WTC11 (cell line): ENCODE measurements around the gene SCD5. TPM values are rescaled to one million over a fixed set of nuclear protein-coding genes. Genes with fewer than 3 reads are reported as not detected.

Source experiments
- ATAC-seq: fragments of 200-7000 bp; cut with Tn5 transposase; 2 replicates; pipeline ENCODE4 v1.10.0; 2021; ENCODE audit warnings: mild to moderate bottlenecking, moderate library complexity
- CTCF ChIA-PET: fragments of 300-600 bp; sonication (Branson Sonifier 250); formaldehyde crosslinking; loops from one replicate; lab custom pipeline; 2021; ENCODE audit warnings: antibody characterized with exemption; lab: Charles Lee
- POLR2A ChIA-PET: fragments of 350-600 bp; sonication (Branson Sonifier 250); formaldehyde crosslinking; loops from one replicate; lab custom pipeline; 2021; ENCODE audit warnings: antibody characterized with exemption; lab: Charles Lee
- DNase-seq: peaks from one replicate; pipeline ENCODE4 v3.0.0; 2021; ENCODE audit warnings: low spot score
- H3K27ac Mint-ChIP-seq: 2 replicates; pipeline ENCODE4 v1.8.0; 2021; ENCODE audit warnings: mixed read lengths
- H3K27me3 Mint-ChIP-seq: 2 replicates; pipeline ENCODE4 v1.8.0; 2021; ENCODE audit warnings: low read depth, mild to moderate bottlenecking, moderate library complexity, mixed read lengths
- H3K36me3 Mint-ChIP-seq: 2 replicates; pipeline ENCODE4 v1.8.0; 2021; ENCODE audit warnings: mixed read lengths
- H3K4me1 Mint-ChIP-seq: 2 replicates; pipeline ENCODE4 v1.8.0; 2022; ENCODE audit warnings: mixed read lengths
- H3K4me3 Mint-ChIP-seq: 2 replicates; pipeline ENCODE4 v1.8.0; 2021; ENCODE audit warnings: mild to moderate bottlenecking, moderate library complexity, mixed read lengths
- H3K9me3 Mint-ChIP-seq: 2 replicates; pipeline ENCODE4 v1.8.0; 2021; ENCODE audit warnings: mixed read lengths
- AR ChIP-seq: fragments of 250-450 bp; sonication (Bioruptor Pico); IDR thresholded peaks from 2 replicates; pipeline ENCODE4 v1.9.0; 2021; ENCODE audit warnings: mild to moderate bottlenecking
- CREB1 ChIP-seq: sonication (generic); formaldehyde crosslinking; IDR thresholded peaks from 2 replicates; pipeline ENCODE4 v1.8.0; 2023; ENCODE audit warnings: mild to moderate bottlenecking, missing genetic modification reagents
- CREM ChIP-seq: sonication (generic); formaldehyde crosslinking; IDR thresholded peaks from 2 replicates; pipeline ENCODE4 v1.8.1; 2022; ENCODE audit warnings: mild to moderate bottlenecking, missing genetic modification reagents, moderate library complexity
- CTCF ChIP-seq: fragments of 200-600 bp; IDR thresholded peaks from 2 replicates; pipeline ENCODE4 v1.8.0; 2022; ENCODE audit warnings: antibody characterized with exemption
- FOXP1 ChIP-seq: sonication (generic); formaldehyde crosslinking; IDR thresholded peaks from 2 replicates; pipeline ENCODE4 v1.8.0; 2022; ENCODE audit warnings: missing genetic modification reagents, mild to moderate bottlenecking, moderate library complexity, borderline replicate concordance
- IRF1 ChIP-seq: sonication (generic); formaldehyde crosslinking; IDR thresholded peaks from 2 replicates; pipeline ENCODE4 v1.8.0; 2023; ENCODE audit warnings: missing genetic modification reagents
- JAZF1 ChIP-seq: fragments of 250-450 bp; sonication (Bioruptor Pico); IDR thresholded peaks from 2 replicates; pipeline ENCODE4 v1.9.0; 2021; ENCODE audit warnings: moderate library complexity, mild to moderate bottlenecking, inconsistent platforms
- NFATC4 ChIP-seq: fragments of 250-450 bp; sonication (Bioruptor Pico); IDR thresholded peaks from 2 replicates; pipeline ENCODE4 v1.9.0; 2021; ENCODE audit warnings: mild to moderate bottlenecking
- NR3C1 ChIP-seq: sonication (generic); formaldehyde crosslinking; conservative IDR thresholded peaks from 2 replicates; pipeline ENCODE4 v1.8.1; 2023; ENCODE audit warnings: low read depth, mild to moderate bottlenecking, missing genetic modification reagents
- SMAD4 ChIP-seq: sonication (generic); formaldehyde crosslinking; IDR thresholded peaks from 2 replicates; pipeline ENCODE4 v1.8.0; 2022; ENCODE audit warnings: mild to moderate bottlenecking, missing genetic modification reagents
- TCF7 ChIP-seq: sonication (generic); formaldehyde crosslinking; IDR thresholded peaks from 2 replicates; pipeline ENCODE4 v1.8.0; 2022; ENCODE audit warnings: mild to moderate bottlenecking, low read depth, missing genetic modification reagents, moderate library complexity
- TEAD1 ChIP-seq: sonication (generic); formaldehyde crosslinking; IDR thresholded peaks from 2 replicates; pipeline ENCODE4 v1.8.0; 2022; ENCODE audit warnings: mild to moderate bottlenecking, missing genetic modification reagents
- TEAD4 ChIP-seq: sonication (generic); formaldehyde crosslinking; IDR thresholded peaks from 2 replicates; pipeline ENCODE4 v1.8.0; 2022; ENCODE audit warnings: mild to moderate bottlenecking, missing genetic modification reagents
- ZBTB21 ChIP-seq: sonication (generic); formaldehyde crosslinking; IDR thresholded peaks from 2 replicates; pipeline ENCODE4 v1.8.1; 2023; ENCODE audit warnings: mild to moderate bottlenecking, missing genetic modification reagents, borderline replicate concordance
- ZNF263 ChIP-seq: sonication (generic); formaldehyde crosslinking; IDR thresholded peaks from 2 replicates; pipeline ENCODE4 v1.8.1; 2022; ENCODE audit warnings: low read depth, mild to moderate bottlenecking, moderate library complexity, missing genetic modification reagents
- ZNF317 ChIP-seq: sonication (generic); formaldehyde crosslinking; IDR thresholded peaks from 2 replicates; pipeline ENCODE4 v1.8.1; 2023; ENCODE audit warnings: low read depth, mild to moderate bottlenecking, moderate library complexity, missing genetic modification reagents, borderline replicate concordance
- ZNF425 ChIP-seq: fragments of 250-450 bp; sonication (Bioruptor Pico); conservative IDR thresholded peaks from 2 replicates; pipeline ENCODE4 v1.9.0; 2021; ENCODE audit warnings: mild to moderate bottlenecking
- ZSCAN18 ChIP-seq: fragments of 250-450 bp; sonication (Bioruptor Pico); IDR thresholded peaks from 2 replicates; pipeline ENCODE4 v2.1.2; 2022; ENCODE audit warnings: mild to moderate bottlenecking, moderate library complexity
- total RNA-seq: library from RNA; stranded (reverse); gene quantifications from 3 replicates; pipeline ENCODE4 v1.2.3, GENCODE V29; 2021

The SCD5 gene
- total RNA-seq, 1 experiment from 2014 or later, result 6.3 TPM

GRCh38 chr4:82678051-82678450, 120.5 kb downstream of the SCD5 start:
- ChIA-PET POLR2A (no interaction called here), CTCF (interaction anchor here (1.1 to 2.1 kb wide), 2 partner anchors 61 to 215 kb away, joined by 4 to 5 read pairs; no protein-coding TSS in a partner anchor)
- Mint-ChIP-seq H3K27me3 (no peaks in the 10 kb centered on the region; the same call in 1 of the 2 replicates), H3K36me3 (no peaks in the 10 kb centered on the region), H3K4me3 (no peak overlapping the region), H3K9me3 (no peaks in the 10 kb centered on the region), H3K4me1 (peaks cover 5% of the 10 kb centered on the region; the same call in 1 of the 2 replicates), H3K27ac (no peak overlapping the region)
- ATAC-seq, result no peak
- TF ChIP-seq ZNF425 (CRISPR knock-in tag), result no peak
- no peak for TF ChIP-seq CREB1 (CRISPR knock-in tag)
- no peak for TF ChIP-seq TEAD4 (CRISPR knock-in tag)
- TF ChIP-seq JAZF1 (CRISPR knock-in tag), result no peak
- TF ChIP-seq ZSCAN18 (CRISPR knock-in tag), result no peak
- DNase-seq, result no peak

- Mint-ChIP-seq H3K4me3 (no peak overlapping the region), H3K4me1 (peaks cover 5% of the 10 kb centered on the region; the same call in 1 of the 2 replicates), H3K9me3 (no peaks in the 10 kb centered on the region), H3K27me3 (no peaks in the 10 kb centered on the region; the same call in 1 of the 2 replicates), H3K27ac (no peak overlapping the region), H3K36me3 (no peaks in the 10 kb centered on the region)
- POLR2A ChIA-PET, result no interaction called here
- no peak for DNase-seq
- TF ChIP-seq TCF7 (CRISPR knock-in tag), result no peak
- no peak for TF ChIP-seq IRF1
- no peak for TF ChIP-seq SMAD4 (CRISPR knock-in tag)
- no peak for TF ChIP-seq NFATC4 (CRISPR knock-in tag)
- CTCF ChIA-PET, result interaction anchor here (0.7 to 2.1 kb wide), 3 partner anchors 62 to 64 kb away, joined by 3 to 5 read pairs (median 3); no protein-coding TSS in a partner anchor
- ATAC-seq, result no peak
These were observed 121.3 kb downstream of the SCD5 start for GRCh38 chr4:82677327-82677726.

- Mint-ChIP-seq H3K4me1 (peaks cover 7% of the 10 kb centered on the region), H3K27me3 (no peaks in the 10 kb centered on the region), H3K36me3 (no peaks in the 10 kb centered on the region), H3K27ac (no peak overlapping the region), H3K9me3 (no peaks in the 10 kb centered on the region; the same call in 1 of the 2 replicates), H3K4me3 (no peak overlapping the region)
- ChIA-PET POLR2A (no interaction called here), CTCF (interaction anchor here (0.6 to 0.8 kb wide), 2 partner anchors 71 to 631 kb away, joined by 3 to 4 read pairs; no protein-coding TSS in a partner anchor)
- ATAC-seq (peak; percentile 87), DNase-seq (no peak)
- TF ChIP-seq CTCF, result no peak
- no peak for TF ChIP-seq ZNF317 (CRISPR knock-in tag)
- TF ChIP-seq TEAD1 (CRISPR knock-in tag), result no peak
- TF ChIP-seq FOXP1 (CRISPR knock-in tag), result no peak
- no peak for TF ChIP-seq AR (CRISPR knock-in tag)
- no peak for TF ChIP-seq ZNF263 (CRISPR knock-in tag)
- TF ChIP-seq NR3C1 (CRISPR knock-in tag), result no peak
- no peak for TF ChIP-seq CREM
- no peak for TF ChIP-seq ZBTB21 (CRISPR knock-in tag)
These were observed 130.7 kb downstream of the SCD5 start for GRCh38 chr4:82667761-82668480.
